HL-60 (cell line): Measurements from ENCODE around the gene TPPP.

ENCODE experiments used
- DNase-seq, 2 experiments: peaks; one replicate each; pipeline ENCODE4 v3.0.0-alpha.2; 2010 to 2020; ENCODE audit warnings: low read depth in 1 of 2, low spot score in 1 of 2
- H3K27ac ChIP-seq: fragments of 250-450 bp; sonication (Bioruptor Pico); replicated peaks from 2 replicates; pipeline ENCODE4 v1.5.1; 2020; ENCODE audit warnings: mild to moderate bottlenecking, moderate library complexity
- H3K27me3 ChIP-seq: fragments of 250-450 bp; sonication (Bioruptor Pico); 2 replicates; pipeline ENCODE4 v1.5.1; 2021; ENCODE audit warnings: mild to moderate bottlenecking, moderate library complexity; ENCODE audit not compliant: insufficient read depth, poor library complexity, severe bottlenecking
- H3K4me3 ChIP-seq: replicated peaks from 2 replicates; pipeline ENCODE4 v1.5.1; 2011; ENCODE audit warnings: mild to moderate bottlenecking, control low read depth, low read length; ENCODE audit not compliant: insufficient read depth
- CTCF ChIP-seq: IDR thresholded peaks from one replicate; pipeline ENCODE4 v1.5.1; 2011; ENCODE audit warnings: low read length, control low read depth, inconsistent platforms; ENCODE audit not compliant: insufficient read depth
- GABPA ChIP-seq: IDR thresholded peaks from 2 replicates; pipeline ENCODE4 v1.6.1; 2012; ENCODE audit warnings: low read depth
- POLR2AphosphoS5 ChIP-seq: IDR thresholded peaks from 2 replicates; pipeline ENCODE4 v1.6.1; 2012; ENCODE audit warnings: low read depth
- REST ChIP-seq: IDR thresholded peaks from 2 replicates; pipeline ENCODE4 v1.6.1; 2012; ENCODE audit warnings: low read depth; ENCODE audit not compliant: insufficient replicate concordance
- SPI1 ChIP-seq: IDR thresholded peaks from 2 replicates; pipeline ENCODE4 v1.6.1; 2012; ENCODE audit warnings: low read depth, mild to moderate bottlenecking, borderline replicate concordance

TPPP gene

GRCh38 chr5:640461-641330 is 52.5 kb downstream of the TPPP start:
- no peak for DNase-seq
- Histone ChIP-seq H3K27ac (no peak overlapping the region), H3K4me3 (no peak overlapping the region), H3K27me3 (no peaks in the 10 kb centered on the region)
- TF ChIP-seq SPI1, result no peak
- TF ChIP-seq POLR2AphosphoS5, result no peak
- no peak for TF ChIP-seq GABPA
- TF ChIP-seq CTCF, result no peak
- TF ChIP-seq REST, result no peak

GRCh38 chr5:639584-640213 is 53.5 kb downstream of the TPPP start:
- no peak for DNase-seq

More at GRCh38 chr5:639584-640213, 53.5 kb downstream of the TPPP start:
- Histone ChIP-seq H3K27ac (no peak overlapping the region), H3K27me3 (no peaks in the 10 kb centered on the region), H3K4me3 (no peak overlapping the region)
- TF ChIP-seq GABPA (no peak), CTCF (no peak), SPI1 (no peak), REST (no peak), POLR2AphosphoS5 (no peak)
